Measurements from ENCODE around the gene PATE1. TPM values are rescaled to one million over a fixed set of nuclear protein-coding genes. Genes with fewer than 3 reads are reported as not detected.
A peak's percentile ranks its signal among the peaks of the same experiment; 100 is the strongest.

PATE1 gene
- total RNA-seq, 1 experiment from 2014 or later, result not detected

DNA sequence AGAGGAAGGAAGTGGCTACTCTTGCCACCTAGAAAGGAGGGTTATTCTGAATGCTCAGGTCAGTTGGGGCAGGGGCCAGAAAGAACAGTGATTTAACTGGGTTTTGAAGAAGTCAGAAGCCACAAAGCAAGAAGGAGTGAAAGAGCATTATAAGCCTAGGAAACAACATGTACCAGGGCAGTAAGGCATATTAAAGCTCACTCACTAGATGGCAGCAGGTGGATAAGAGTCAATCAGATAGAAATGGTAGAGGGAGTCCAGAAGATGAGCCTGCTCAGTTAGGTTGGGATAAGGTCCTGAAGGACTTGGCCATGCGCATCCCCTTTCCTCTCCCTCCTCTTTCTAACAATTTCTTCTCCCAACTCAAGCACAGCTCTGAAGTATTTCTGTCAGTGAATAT lies 22.0 kb upstream of the PATE1 start:
- CTCF ChIA-PET, result interaction anchor here (1.4 to 1.6 kb wide), 4 partner anchors 22 to 164 kb away, joined by 3 to 7 read pairs (median 4); partner anchors contain the start of gene HYLS1
- TF ChIP-seq, protein P1, sequence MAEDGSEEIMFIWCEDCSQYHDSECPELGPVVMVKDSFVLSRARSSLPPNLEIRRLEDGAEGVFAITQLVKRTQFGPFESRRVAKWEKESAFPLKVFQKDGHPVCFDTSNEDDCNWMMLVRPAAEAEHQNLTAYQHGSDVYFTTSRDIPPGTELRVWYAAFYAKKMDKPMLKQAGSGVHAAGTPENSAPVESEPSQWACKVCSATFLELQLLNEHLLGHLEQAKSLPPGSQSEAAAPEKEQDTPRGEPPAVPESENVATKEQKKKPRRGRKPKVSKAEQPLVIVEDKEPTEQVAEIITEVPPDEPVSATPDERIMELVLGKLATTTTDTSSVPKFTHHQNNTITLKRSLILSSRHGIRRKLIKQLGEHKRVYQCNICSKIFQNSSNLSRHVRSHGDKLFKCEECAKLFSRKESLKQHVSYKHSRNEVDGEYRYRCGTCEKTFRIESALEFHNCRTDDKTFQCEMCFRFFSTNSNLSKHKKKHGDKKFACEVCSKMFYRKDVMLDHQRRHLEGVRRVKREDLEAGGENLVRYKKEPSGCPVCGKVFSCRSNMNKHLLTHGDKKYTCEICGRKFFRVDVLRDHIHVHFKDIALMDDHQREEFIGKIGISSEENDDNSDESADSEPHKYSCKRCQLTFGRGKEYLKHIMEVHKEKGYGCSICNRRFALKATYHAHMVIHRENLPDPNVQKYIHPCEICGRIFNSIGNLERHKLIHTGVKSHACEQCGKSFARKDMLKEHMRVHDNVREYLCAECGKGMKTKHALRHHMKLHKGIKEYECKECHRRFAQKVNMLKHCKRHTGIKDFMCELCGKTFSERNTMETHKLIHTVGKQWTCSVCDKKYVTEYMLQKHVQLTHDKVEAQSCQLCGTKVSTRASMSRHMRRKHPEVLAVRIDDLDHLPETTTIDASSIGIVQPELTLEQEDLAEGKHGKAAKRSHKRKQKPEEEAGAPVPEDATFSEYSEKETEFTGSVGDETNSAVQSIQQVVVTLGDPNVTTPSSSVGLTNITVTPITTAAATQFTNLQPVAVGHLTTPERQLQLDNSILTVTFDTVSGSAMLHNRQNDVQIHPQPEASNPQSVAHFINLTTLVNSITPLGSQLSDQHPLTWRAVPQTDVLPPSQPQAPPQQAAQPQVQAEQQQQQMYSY (CRISPR knock-in tag; IDR thresholded peaks at IDR 0.05), result no peak
- TF ChIP-seq ZNF423 (CRISPR knock-in tag; IDR thresholded peaks at IDR 0.05), result no peak
- no peak for TF ChIP-seq NR3C1 (CRISPR knock-in tag; conservative IDR thresholded peaks at IDR 0.05; ENCODE audit: low read depth)
- TF ChIP-seq GTF2I (CRISPR knock-in tag; conservative IDR thresholded peaks at IDR 0.05), result no peak
- TF ChIP-seq FOXJ3 (CRISPR knock-in tag; IDR thresholded peaks at IDR 0.05; ENCODE audit: borderline replicate concordance), result no peak
- no peak for TF ChIP-seq CREB1 (CRISPR knock-in tag; IDR thresholded peaks at IDR 0.05)
- TF ChIP-seq TEAD4 (CRISPR knock-in tag; IDR thresholded peaks at IDR 0.05), result no peak
- TF ChIP-seq, protein P2, sequence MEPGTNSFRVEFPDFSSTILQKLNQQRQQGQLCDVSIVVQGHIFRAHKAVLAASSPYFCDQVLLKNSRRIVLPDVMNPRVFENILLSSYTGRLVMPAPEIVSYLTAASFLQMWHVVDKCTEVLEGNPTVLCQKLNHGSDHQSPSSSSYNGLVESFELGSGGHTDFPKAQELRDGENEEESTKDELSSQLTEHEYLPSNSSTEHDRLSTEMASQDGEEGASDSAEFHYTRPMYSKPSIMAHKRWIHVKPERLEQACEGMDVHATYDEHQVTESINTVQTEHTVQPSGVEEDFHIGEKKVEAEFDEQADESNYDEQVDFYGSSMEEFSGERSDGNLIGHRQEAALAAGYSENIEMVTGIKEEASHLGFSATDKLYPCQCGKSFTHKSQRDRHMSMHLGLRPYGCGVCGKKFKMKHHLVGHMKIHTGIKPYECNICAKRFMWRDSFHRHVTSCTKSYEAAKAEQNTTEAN (CRISPR knock-in tag; IDR thresholded peaks at IDR 0.05), result no peak
- TF ChIP-seq HMGA2 (CRISPR knock-in tag; IDR thresholded peaks at IDR 0.05), result no peak
- no peak for TF ChIP-seq NR1H2 (CRISPR knock-in tag; IDR thresholded peaks at IDR 0.05)
- TF ChIP-seq, protein P3, sequence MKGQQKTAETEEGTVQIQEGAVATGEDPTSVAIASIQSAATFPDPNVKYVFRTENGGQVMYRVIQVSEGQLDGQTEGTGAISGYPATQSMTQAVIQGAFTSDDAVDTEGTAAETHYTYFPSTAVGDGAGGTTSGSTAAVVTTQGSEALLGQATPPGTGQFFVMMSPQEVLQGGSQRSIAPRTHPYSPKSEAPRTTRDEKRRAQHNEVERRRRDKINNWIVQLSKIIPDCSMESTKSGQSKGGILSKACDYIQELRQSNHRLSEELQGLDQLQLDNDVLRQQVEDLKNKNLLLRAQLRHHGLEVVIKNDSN (CRISPR knock-in tag; IDR thresholded peaks at IDR 0.05), result no peak
- TF ChIP-seq FOXP1 (CRISPR knock-in tag; IDR thresholded peaks at IDR 0.05; ENCODE audit: borderline replicate concordance), result no peak
- no peak for TF ChIP-seq ETV6 (CRISPR knock-in tag; IDR thresholded peaks at IDR 0.05)
- TF ChIP-seq, protein P4, sequence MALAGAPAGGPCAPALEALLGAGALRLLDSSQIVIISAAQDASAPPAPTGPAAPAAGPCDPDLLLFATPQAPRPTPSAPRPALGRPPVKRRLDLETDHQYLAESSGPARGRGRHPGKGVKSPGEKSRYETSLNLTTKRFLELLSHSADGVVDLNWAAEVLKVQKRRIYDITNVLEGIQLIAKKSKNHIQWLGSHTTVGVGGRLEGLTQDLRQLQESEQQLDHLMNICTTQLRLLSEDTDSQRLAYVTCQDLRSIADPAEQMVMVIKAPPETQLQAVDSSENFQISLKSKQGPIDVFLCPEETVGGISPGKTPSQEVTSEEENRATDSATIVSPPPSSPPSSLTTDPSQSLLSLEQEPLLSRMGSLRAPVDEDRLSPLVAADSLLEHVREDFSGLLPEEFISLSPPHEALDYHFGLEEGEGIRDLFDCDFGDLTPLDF (CRISPR knock-in tag; IDR thresholded peaks at IDR 0.05), result no peak
- TF ChIP-seq, protein P5, sequence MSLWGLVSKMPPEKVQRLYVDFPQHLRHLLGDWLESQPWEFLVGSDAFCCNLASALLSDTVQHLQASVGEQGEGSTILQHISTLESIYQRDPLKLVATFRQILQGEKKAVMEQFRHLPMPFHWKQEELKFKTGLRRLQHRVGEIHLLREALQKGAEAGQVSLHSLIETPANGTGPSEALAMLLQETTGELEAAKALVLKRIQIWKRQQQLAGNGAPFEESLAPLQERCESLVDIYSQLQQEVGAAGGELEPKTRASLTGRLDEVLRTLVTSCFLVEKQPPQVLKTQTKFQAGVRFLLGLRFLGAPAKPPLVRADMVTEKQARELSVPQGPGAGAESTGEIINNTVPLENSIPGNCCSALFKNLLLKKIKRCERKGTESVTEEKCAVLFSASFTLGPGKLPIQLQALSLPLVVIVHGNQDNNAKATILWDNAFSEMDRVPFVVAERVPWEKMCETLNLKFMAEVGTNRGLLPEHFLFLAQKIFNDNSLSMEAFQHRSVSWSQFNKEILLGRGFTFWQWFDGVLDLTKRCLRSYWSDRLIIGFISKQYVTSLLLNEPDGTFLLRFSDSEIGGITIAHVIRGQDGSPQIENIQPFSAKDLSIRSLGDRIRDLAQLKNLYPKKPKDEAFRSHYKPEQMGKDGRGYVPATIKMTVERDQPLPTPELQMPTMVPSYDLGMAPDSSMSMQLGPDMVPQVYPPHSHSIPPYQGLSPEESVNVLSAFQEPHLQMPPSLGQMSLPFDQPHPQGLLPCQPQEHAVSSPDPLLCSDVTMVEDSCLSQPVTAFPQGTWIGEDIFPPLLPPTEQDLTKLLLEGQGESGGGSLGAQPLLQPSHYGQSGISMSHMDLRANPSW (CRISPR knock-in tag; conservative IDR thresholded peaks at IDR 0.05; ENCODE audit: low read depth), result no peak
- no peak for TF ChIP-seq SMAD3 (CRISPR knock-in tag; IDR thresholded peaks at IDR 0.05; ENCODE audit: borderline replicate concordance)
- TF ChIP-seq, protein P6, sequence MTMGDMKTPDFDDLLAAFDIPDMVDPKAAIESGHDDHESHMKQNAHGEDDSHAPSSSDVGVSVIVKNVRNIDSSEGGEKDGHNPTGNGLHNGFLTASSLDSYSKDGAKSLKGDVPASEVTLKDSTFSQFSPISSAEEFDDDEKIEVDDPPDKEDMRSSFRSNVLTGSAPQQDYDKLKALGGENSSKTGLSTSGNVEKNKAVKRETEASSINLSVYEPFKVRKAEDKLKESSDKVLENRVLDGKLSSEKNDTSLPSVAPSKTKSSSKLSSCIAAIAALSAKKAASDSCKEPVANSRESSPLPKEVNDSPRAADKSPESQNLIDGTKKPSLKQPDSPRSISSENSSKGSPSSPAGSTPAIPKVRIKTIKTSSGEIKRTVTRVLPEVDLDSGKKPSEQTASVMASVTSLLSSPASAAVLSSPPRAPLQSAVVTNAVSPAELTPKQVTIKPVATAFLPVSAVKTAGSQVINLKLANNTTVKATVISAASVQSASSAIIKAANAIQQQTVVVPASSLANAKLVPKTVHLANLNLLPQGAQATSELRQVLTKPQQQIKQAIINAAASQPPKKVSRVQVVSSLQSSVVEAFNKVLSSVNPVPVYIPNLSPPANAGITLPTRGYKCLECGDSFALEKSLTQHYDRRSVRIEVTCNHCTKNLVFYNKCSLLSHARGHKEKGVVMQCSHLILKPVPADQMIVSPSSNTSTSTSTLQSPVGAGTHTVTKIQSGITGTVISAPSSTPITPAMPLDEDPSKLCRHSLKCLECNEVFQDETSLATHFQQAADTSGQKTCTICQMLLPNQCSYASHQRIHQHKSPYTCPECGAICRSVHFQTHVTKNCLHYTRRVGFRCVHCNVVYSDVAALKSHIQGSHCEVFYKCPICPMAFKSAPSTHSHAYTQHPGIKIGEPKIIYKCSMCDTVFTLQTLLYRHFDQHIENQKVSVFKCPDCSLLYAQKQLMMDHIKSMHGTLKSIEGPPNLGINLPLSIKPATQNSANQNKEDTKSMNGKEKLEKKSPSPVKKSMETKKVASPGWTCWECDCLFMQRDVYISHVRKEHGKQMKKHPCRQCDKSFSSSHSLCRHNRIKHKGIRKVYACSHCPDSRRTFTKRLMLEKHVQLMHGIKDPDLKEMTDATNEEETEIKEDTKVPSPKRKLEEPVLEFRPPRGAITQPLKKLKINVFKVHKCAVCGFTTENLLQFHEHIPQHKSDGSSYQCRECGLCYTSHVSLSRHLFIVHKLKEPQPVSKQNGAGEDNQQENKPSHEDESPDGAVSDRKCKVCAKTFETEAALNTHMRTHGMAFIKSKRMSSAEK (CRISPR knock-in tag; IDR thresholded peaks at IDR 0.05; ENCODE audit: borderline replicate concordance), result no peak
- TF ChIP-seq NFATC4 (CRISPR knock-in tag; IDR thresholded peaks at IDR 0.05), result no peak

More for the DNA sequence above, 22.0 kb upstream of the PATE1 start:
- no peaks in the 10 kb centered on the region for H3K9me3 Mint-ChIP-seq
- POLR2A ChIA-PET, result no interaction called here
- H3K27me3 Mint-ChIP-seq (ENCODE audit: low read depth), result no peaks in the 10 kb centered on the region; the same call in 1 of the 2 replicates
- H3K4me1 Mint-ChIP-seq, result no peaks in the 10 kb centered on the region
- no peak overlapping the region for H3K4me3 Mint-ChIP-seq
- ATAC-seq, result peak; percentile 88
- no peak overlapping the region for H3K27ac Mint-ChIP-seq
- no peak for DNase-seq (ENCODE audit: low spot score)
- H3K36me3 Mint-ChIP-seq, result no peaks in the 10 kb centered on the region
